DOHH2 (cell line): Measurements from ENCODE around the gene PRAMEF12.

Experiments used
- EZH2phosphoT487 ChIP-seq: fragments of 200-600 bp; sonication (generic); IDR thresholded peaks from 2 replicates; pipeline ENCODE4 v1.6.1; 2017; ENCODE audit warnings: borderline replicate concordance, mild to moderate bottlenecking, antibody characterized with exemption, low read length, moderate library complexity, mixed read lengths
- TF ChIP-seq, protein P1 (sequence below): fragments of 200-600 bp; sonication (generic); IDR thresholded peaks from one replicate; pipeline ENCODE4 v1.5.1; 2014; ENCODE audit warnings: antibody characterized with exemption, mild to moderate bottlenecking, low read depth, low read length; ENCODE audit not compliant: poor library complexity, severe bottlenecking

- TF ChIP-seq, protein P1, sequence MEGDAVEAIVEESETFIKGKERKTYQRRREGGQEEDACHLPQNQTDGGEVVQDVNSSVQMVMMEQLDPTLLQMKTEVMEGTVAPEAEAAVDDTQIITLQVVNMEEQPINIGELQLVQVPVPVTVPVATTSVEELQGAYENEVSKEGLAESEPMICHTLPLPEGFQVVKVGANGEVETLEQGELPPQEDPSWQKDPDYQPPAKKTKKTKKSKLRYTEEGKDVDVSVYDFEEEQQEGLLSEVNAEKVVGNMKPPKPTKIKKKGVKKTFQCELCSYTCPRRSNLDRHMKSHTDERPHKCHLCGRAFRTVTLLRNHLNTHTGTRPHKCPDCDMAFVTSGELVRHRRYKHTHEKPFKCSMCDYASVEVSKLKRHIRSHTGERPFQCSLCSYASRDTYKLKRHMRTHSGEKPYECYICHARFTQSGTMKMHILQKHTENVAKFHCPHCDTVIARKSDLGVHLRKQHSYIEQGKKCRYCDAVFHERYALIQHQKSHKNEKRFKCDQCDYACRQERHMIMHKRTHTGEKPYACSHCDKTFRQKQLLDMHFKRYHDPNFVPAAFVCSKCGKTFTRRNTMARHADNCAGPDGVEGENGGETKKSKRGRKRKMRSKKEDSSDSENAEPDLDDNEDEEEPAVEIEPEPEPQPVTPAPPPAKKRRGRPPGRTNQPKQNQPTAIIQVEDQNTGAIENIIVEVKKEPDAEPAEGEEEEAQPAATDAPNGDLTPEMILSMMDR, result no peak
- no peak for TF ChIP-seq EZH2phosphoT487
These were observed 17.3 kb upstream of the PRAMEF12 start for GRCh38 chr1:12756273-12756672.
